Bronchial epithelial cell (primary cell): ENCODE data around the gene IGFALS. TPM values are rescaled to one million over a fixed set of nuclear protein-coding genes. Genes with fewer than 3 reads are reported as not detected.

ENCODE experiments used
- DNase-seq: peaks from one replicate; pipeline ENCODE4 v3.0.0-alpha.2; 2010; ENCODE audit warnings: low read depth
- FAIRE-seq: peaks from 2 replicates; lab custom pipeline; 2011; peaks lifted over from hg19 to GRCh38; lab: Jason Lieb, UNC
- H3K27me3 ChIP-seq: 2 replicates; pipeline ENCODE4 v1.5.1; 2011; ENCODE audit warnings: low read length; ENCODE audit not compliant: control insufficient read depth, insufficient read depth
- H3K36me3 ChIP-seq: 2 replicates; pipeline ENCODE4 v1.5.1; 2011; ENCODE audit warnings: low read length; ENCODE audit not compliant: control insufficient read depth, insufficient read depth
- H3K4me3 ChIP-seq: 2 replicates; pipeline ENCODE4 v1.5.1; 2011; ENCODE audit warnings: mild to moderate bottlenecking, low read depth, low read length, control low read depth
- total RNA-seq: library from RNA; depleted of rRNA; stranded (reverse); fragments of >200 nt; gene quantifications from 2 replicates; pipeline ENCODE4 v1.2.1, GENCODE V29; 2014
- TF ChIP-seq, protein P1 (sequence below): IDR thresholded peaks from 2 replicates; pipeline ENCODE4 v1.5.1; 2011; ENCODE audit warnings: mild to moderate bottlenecking, moderate library complexity, low read length, control low read depth, inconsistent platforms; ENCODE audit not compliant: insufficient read depth, severe bottlenecking

The IGFALS gene
- total RNA-seq, 1 donor from 2014 or later: not detected

DNA sequence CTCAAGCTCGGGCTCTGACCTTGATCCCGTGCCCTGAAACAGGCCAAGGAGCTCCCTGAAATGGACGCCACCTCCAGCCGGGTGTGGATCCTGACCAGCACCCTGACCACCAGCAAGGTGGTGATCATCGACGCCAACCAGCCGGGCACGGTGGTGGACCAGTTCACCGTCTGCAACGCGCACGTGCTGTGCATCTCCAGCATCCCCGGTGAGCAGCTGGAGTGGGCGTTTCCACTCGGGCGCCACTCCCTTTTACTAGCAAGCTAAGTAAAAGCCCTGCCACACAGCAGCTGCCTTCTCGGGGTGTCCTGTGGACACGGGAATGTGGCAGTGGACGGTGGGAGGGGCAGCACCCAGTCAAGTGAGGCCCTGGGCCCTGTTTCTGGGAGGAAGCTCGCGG is 28.5 kb downstream of the IGFALS start:
- Histone ChIP-seq H3K4me3 (no peak overlapping the region), H3K36me3 (peaks cover 47% of the 10 kb centered on the region), H3K27me3 (no peaks in the 10 kb centered on the region)
- TF ChIP-seq, protein P1, sequence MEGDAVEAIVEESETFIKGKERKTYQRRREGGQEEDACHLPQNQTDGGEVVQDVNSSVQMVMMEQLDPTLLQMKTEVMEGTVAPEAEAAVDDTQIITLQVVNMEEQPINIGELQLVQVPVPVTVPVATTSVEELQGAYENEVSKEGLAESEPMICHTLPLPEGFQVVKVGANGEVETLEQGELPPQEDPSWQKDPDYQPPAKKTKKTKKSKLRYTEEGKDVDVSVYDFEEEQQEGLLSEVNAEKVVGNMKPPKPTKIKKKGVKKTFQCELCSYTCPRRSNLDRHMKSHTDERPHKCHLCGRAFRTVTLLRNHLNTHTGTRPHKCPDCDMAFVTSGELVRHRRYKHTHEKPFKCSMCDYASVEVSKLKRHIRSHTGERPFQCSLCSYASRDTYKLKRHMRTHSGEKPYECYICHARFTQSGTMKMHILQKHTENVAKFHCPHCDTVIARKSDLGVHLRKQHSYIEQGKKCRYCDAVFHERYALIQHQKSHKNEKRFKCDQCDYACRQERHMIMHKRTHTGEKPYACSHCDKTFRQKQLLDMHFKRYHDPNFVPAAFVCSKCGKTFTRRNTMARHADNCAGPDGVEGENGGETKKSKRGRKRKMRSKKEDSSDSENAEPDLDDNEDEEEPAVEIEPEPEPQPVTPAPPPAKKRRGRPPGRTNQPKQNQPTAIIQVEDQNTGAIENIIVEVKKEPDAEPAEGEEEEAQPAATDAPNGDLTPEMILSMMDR: no peak
- DNase-seq (no peak), FAIRE-seq (no peak)

DNA sequence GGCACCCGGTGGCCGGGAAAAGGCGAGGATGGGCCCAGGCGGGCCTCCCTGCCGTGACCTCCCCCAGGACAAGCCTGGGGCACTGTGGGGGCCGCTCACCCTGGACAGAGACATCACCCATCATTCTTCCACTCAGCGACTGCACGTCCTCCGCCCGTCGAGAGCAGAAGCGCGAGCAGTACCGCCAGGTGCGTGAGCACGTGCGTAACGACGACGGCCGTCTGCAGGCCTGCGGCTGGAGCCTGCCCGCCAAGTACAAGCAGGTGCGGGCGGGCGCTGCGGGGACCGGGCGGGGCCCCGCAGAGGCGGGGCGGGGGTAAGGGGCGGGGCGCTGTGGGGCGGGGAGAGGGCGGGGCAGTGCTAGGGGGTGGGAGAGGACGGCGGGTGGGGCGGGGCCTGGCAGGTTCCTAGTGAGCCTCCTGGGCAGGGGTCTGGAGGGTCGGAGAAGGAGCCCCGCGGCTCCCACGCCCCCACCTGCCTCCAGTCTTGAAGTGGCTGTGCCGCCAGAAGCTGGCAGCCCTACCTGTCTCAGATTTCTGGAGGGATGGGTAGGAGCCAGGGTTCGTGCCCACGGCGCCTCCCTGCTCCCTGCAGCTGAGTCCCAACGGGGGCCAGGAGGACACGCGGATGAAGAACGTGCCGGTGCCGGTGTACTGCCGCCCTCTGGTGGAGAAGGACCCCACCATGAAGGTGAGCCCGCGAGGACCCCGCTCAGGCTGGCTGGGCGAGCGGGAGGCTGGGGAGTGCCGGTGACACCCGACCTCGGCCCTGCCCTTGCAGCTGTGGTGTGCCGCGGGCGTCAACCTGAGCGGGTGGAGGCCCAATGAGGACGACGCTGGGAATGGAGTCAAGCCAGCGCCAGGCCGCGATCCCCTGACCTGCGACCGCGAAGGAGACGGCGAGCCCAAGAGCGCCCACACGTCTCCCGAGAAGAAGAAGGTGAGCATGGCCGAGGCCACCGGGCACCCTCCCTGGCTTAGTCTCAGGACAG is 29.7 kb downstream of the IGFALS start:
- FAIRE-seq (no peak), DNase-seq (no peak)
- no peak overlapping the region for H3K4me3 ChIP-seq
- TF ChIP-seq, protein P1: peak; percentile 66
- peaks cover 48% of the 10 kb centered on the region for H3K36me3 ChIP-seq
- H3K27me3 ChIP-seq: no peaks in the 10 kb centered on the region

DNA sequence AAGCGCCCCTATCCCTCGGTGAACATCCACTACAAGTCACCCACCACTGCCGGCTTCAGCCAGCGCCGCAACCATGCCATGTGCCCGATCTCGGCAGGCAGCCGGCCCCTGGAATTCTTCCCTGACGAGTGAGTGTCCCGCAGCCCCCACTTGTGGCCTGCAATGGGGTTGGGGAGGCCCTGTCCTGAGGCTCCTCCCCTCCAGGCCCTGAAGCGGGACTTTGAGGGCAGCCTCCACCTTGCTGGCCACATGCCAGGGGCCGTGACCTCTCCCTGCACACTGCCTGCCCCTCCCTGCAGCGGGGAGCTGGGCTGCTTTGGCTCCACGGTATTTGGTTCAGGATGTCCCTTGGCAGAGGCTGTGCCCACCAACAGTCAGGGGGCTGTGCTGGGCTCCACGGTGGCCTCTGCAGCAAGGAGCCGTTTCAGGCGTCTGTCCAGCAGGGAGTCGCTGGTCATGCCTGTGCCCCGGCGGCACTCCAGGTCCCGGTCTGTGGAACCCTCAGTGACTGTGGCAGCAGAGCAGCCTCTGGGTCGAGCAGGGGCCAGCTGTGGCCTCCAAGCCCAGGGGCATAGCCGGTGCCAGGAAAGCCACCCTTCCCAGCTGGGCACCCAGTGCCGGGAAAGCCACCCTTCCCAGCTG is 30.5 kb downstream of the IGFALS start:
- Histone ChIP-seq H3K27me3 (no peaks in the 10 kb centered on the region), H3K4me3 (no peak overlapping the region), H3K36me3 (peaks cover 47% of the 10 kb centered on the region)
- no peak for FAIRE-seq
- TF ChIP-seq, protein P1: no peak
- no peak for DNase-seq

DNA sequence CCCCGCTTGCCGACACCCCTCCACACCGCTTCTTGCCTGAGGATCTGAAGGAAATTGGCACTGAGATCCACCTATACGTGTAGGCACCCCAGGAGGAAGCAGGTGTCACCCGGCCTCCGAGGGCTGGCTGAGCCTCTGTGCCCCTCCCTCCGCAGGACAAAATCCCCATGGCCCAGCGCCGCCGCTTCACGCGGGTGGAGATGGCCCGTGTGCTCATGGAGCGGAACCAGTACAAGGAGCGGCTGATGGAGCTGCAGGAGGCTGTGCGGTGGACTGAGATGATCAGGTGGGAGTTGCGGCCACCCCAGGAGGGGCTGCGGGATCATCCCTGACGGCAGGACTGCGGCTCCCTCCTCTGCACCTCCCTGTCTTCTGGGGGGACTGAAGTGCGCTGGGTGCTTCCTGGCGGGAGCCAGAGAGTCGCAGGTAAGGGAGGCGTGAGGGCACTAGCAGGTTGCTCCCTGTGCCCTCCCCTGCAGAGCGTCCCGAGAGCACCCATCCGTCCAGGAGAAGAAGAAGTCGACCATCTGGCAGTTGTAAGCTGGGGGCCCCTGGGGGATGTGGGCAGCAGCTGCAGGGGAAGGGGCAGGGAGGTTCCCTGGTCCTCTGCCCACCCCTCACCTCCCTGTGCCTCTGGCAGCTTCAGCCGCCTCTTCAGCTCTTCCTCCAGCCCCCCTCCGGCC is 31.2 kb downstream of the IGFALS start:
- FAIRE-seq (no peak), DNase-seq (no peak)
- no peaks in the 10 kb centered on the region for H3K27me3 ChIP-seq
- TF ChIP-seq, protein P1: no peak
- no peak overlapping the region for H3K4me3 ChIP-seq
- H3K36me3 ChIP-seq: peaks cover 40% of the 10 kb centered on the region

DNA sequence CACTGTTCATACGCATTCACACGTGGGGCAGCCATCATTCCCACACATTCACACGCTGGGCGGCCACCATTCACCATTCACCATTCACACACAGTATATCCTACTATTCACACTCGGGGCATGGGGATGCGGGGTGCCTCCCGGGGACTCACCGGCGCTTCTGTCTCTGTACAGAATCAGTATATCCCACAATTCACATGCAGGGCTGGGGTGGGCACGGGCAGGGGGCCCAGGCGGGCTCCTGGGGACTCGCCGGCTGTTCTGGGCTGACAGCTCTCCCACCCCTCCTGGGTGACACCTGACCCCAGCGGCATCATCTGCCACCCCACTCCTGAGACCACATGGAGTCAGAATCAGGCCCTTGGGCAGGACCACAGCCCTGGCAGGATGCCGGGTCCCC is 31.8 kb downstream of the IGFALS start:
- TF ChIP-seq, protein P1: no peak
- H3K27me3 ChIP-seq: no peaks in the 10 kb centered on the region
- peaks cover 36% of the 10 kb centered on the region for H3K36me3 ChIP-seq
- DNase-seq (no peak), FAIRE-seq (no peak)
- no peak overlapping the region for H3K4me3 ChIP-seq
